C4-2B (cell line): ENCODE measurements around the gene ZMAT5.

Experiments
- H3K27ac ChIP-seq: fragments of 450-650 bp; 2 replicates; pipeline ENCODE4 v1.5.1; 2017
- ZFX ChIP-seq: fragments of 450-650 bp; IDR thresholded peaks from 2 replicates; pipeline ENCODE4 v1.6.1; 2017
- TF ChIP-seq, protein P1 (sequence below): fragments of 450-650 bp; conservative IDR thresholded peaks from 2 replicates; pipeline ENCODE4 v1.5.1; 2017; ENCODE audit warnings: mild to moderate bottlenecking

ZMAT5 gene

DNA sequence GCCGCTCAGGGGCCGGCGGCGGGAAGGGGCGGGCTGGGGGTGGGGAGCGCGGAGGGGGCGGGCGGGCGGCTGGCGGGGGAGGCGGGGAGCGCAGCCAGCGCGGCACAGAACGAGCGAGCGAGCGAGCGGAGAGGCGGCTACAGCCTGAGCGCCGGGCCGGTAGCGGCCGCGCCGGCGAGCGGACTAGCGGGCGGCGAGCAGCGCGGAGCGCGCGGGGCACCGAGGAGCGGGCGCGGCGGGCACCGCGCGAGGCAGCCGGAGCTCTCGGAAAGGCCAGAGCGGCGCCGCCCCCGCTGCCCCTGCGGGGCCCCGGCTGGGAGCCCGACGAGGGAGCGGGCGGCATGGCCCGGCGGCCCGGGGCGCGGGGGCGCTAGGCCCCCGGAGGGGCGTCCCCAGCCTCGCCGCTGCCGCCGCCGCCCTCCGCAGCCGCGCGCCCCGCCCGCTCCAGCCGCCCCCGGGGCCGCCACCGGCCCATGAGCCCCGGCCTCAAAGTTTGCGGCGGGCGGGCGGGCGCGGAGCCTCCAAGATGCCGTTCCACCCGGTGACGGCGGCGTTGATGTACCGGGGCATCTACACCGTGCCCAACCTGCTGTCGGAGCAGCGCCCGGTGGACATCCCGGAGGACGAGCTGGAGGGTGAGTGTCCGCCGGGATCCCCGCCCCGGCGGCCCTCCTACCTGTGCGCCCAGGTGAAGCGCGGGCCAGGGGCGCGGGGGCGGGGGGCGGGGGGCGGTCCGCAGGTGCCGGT, 46.7 kb downstream of the ZMAT5 start, which contains the start of gene CABP7:
CABP7 (plus strand) TSS at position 105 of the 747 bp plus-strand sequence; CDS start at position 527, 422 bp downstream.
- TF ChIP-seq ZFX = no peak
- TF ChIP-seq, protein P1, sequence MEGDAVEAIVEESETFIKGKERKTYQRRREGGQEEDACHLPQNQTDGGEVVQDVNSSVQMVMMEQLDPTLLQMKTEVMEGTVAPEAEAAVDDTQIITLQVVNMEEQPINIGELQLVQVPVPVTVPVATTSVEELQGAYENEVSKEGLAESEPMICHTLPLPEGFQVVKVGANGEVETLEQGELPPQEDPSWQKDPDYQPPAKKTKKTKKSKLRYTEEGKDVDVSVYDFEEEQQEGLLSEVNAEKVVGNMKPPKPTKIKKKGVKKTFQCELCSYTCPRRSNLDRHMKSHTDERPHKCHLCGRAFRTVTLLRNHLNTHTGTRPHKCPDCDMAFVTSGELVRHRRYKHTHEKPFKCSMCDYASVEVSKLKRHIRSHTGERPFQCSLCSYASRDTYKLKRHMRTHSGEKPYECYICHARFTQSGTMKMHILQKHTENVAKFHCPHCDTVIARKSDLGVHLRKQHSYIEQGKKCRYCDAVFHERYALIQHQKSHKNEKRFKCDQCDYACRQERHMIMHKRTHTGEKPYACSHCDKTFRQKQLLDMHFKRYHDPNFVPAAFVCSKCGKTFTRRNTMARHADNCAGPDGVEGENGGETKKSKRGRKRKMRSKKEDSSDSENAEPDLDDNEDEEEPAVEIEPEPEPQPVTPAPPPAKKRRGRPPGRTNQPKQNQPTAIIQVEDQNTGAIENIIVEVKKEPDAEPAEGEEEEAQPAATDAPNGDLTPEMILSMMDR = no peak
- H3K27ac ChIP-seq = no peak within 1 kb of the TSS

GRCh38 chr22:29718949-29719898, 47.6 kb downstream of the ZMAT5 start:
- no peak overlapping the region for H3K27ac ChIP-seq
- TF ChIP-seq, protein P1 = no peak
- no peak for TF ChIP-seq ZFX

DNA sequence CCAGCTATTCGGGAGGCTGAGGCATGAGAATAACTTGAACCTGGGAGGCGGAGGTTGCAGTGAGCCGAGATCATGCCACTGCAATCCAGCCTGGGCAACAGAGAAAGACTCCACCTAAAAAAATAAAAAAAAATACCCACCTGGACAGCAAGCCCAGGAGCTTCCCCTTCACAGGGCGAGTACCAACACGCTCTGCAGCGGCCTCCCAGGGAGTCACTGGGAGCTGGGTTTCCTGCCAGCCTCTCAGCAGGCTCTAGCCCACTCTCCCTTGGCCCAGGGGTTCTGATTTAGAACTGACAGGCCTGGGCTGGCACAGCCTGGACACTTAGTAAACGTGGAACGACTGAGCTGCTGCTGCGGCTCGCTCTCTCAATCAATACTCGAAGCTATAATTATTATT, 49.0 kb downstream of the ZMAT5 start:
- H3K27ac ChIP-seq = no peak overlapping the region

GRCh38 chr22:29716814-29717545, 49.8 kb downstream of the ZMAT5 start:
- H3K27ac ChIP-seq = no peak overlapping the region
- TF ChIP-seq, protein P1 = no peak
- no peak for TF ChIP-seq ZFX

More for the DNA sequence above, 49.0 kb downstream of the ZMAT5 start:
- TF ChIP-seq ZFX = no peak

- TF ChIP-seq, protein P1 = no peak
- TF ChIP-seq ZFX = no peak
- no peak overlapping the region for H3K27ac ChIP-seq
These were observed 51.1 kb downstream of the ZMAT5 start for GRCh38 chr22:29715705-29716104.

DNA sequence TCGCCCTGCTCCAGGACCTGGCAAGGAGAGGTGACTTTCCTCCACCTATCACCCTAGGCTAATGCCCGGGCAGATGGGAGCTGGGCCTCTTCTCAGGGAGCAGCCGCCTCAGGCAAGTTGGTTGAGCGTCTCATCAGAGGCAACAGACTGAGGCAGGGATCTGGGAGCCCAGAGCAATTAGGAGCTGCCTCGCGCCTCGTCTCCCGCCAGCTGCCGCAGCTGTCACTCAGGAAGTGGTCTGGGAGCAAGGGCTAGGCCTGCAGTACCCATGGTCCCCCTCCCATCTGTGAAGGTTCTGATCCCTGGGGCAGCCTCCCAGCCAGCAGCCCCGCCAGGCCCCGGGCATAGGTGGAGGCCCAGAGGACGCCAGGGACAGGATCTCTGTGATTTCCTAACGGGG, 51.6 kb downstream of the ZMAT5 start:
- H3K27ac ChIP-seq = no peak overlapping the region
- TF ChIP-seq, protein P1 = no peak
- TF ChIP-seq ZFX = no peak

GRCh38 chr22:29713156-29713727, 53.6 kb downstream of the ZMAT5 start:
- TF ChIP-seq, protein P1 = no peak
- TF ChIP-seq ZFX = no peak
- no peak overlapping the region for H3K27ac ChIP-seq
